Prostate gland (tissue), 2 donors: ENCODE results near the gene MPDU1.

Experiments
- CTCF ChIP-seq, 4 experiments: fragments of 200-600 bp in 2 of 4; fragments of 450-650 bp in 2 of 4; sonication (generic) in 2 of 4; IDR thresholded peaks; 1 replicate in 3 of 4; 2 replicates in 1 of 4; pipeline ENCODE4 v1.5.1; 2016 to 2019; ENCODE audit warnings: antibody characterized with exemption in 4 of 4, mild to moderate bottlenecking in 2 of 4, moderate library complexity in 2 of 4
- POLR2A ChIP-seq: fragments of 450-650 bp; IDR thresholded peaks from one replicate; pipeline ENCODE4 v1.6.1; 2016; ENCODE audit warnings: antibody characterized with exemption, mild to moderate bottlenecking
- POLR2AphosphoS5 ChIP-seq: sonication (generic); formaldehyde crosslinking; IDR thresholded peaks from one replicate; pipeline ENCODE4 v1.6.1; 2017; ENCODE audit warnings: antibody characterized with exemption

- no peak for TF ChIP-seq CTCF (IDR thresholded peaks at IDR 0.05)
- TF ChIP-seq POLR2A, result no peak
- no peak for TF ChIP-seq POLR2AphosphoS5
Measured at GRCh38 chr17:7538891-7539545, 44.6 kb upstream of the MPDU1 start.
